Measurements from ENCODE around the gene APOBEC3G.

Gene APOBEC3G

GRCh38 chr22:39097098-39098020 lies 20.3 kb downstream of the APOBEC3G start, which contains the start of gene APOBEC3H:
Gene APOBEC3H, plus strand, starts transcription at chr22:39097244. Its CDS starts 3,035 bp downstream, at chr22:39100279.
- DNase-seq (ENCODE audit: low read depth) = no peak
- TF ChIP-seq, protein P1, sequence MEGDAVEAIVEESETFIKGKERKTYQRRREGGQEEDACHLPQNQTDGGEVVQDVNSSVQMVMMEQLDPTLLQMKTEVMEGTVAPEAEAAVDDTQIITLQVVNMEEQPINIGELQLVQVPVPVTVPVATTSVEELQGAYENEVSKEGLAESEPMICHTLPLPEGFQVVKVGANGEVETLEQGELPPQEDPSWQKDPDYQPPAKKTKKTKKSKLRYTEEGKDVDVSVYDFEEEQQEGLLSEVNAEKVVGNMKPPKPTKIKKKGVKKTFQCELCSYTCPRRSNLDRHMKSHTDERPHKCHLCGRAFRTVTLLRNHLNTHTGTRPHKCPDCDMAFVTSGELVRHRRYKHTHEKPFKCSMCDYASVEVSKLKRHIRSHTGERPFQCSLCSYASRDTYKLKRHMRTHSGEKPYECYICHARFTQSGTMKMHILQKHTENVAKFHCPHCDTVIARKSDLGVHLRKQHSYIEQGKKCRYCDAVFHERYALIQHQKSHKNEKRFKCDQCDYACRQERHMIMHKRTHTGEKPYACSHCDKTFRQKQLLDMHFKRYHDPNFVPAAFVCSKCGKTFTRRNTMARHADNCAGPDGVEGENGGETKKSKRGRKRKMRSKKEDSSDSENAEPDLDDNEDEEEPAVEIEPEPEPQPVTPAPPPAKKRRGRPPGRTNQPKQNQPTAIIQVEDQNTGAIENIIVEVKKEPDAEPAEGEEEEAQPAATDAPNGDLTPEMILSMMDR (IDR thresholded peaks at IDR 0.05; ENCODE audit: control insufficient read depth, extremely low read depth, insufficient read depth) = no peak
- H3K4me3 ChIP-seq (ENCODE audit: low read depth, low read length) = no peak within 1 kb of the TSS

GRCh38 chr22:39098026-39098425 lies 21.0 kb downstream of the APOBEC3G start:
- no peak for DNase-seq (ENCODE audit: low read depth)
- no peak overlapping the region for H3K4me3 ChIP-seq (ENCODE audit: low read depth, low read length)

DNA sequence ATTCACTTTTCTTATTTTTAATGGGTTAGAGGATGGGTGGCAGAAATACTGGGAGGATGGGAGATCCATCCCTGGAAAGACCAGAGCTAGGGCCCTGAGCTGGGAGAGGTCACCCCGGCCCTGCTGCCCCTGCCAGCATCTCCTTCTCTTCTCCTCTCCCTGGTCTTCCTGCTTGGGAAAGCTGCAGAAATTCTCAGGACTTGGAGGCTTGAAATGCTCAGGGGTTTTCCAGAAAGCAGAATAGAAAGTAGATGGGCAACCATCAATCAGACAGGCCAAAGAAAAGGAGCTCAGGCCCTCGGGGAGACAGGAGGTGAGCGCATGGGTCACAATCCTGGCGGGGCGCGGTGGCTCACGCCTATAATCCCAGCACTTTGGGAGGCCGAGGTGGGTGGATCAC lies 21.5 kb downstream of the APOBEC3G start:
- no peak overlapping the region for H3K4me3 ChIP-seq (ENCODE audit: low read depth, low read length)
- TF ChIP-seq, protein P1 (IDR thresholded peaks at IDR 0.05; ENCODE audit: control insufficient read depth, extremely low read depth, insufficient read depth) = no peak
- DNase-seq (ENCODE audit: low read depth) = no peak

More at GRCh38 chr22:39098026-39098425, 21.0 kb downstream of the APOBEC3G start:
- TF ChIP-seq, protein P1 (IDR thresholded peaks at IDR 0.05; ENCODE audit: control insufficient read depth, extremely low read depth, insufficient read depth) = no peak

GRCh38 chr22:39101226-39101625 lies 24.2 kb downstream of the APOBEC3G start:
- H3K4me3 ChIP-seq (ENCODE audit: low read depth, low read length) = no peak overlapping the region
- TF ChIP-seq, protein P1 (IDR thresholded peaks at IDR 0.05; ENCODE audit: control insufficient read depth, extremely low read depth, insufficient read depth) = no peak
- no peak for DNase-seq (ENCODE audit: low read depth)

DNA sequence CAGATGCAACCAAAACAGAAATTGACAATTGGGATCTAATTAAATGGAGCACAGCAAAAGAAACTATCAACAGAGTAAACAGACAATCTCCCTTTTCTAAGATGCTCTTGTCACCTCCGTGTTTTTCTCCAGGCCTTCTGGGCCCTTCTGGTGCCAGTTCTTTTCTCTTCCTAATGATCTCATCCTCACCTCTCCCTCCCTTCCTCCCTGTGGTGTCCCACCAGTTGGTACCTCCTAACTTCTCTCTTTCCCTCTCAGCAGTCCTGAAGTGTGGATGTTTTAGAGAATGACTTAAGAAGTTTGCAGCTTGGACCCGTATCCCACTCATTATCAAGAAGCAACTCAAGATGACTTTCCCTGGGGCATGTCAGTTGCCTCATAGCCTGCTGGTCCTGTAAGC lies 26.4 kb downstream of the APOBEC3G start:
- no peak overlapping the region for H3K4me3 ChIP-seq (ENCODE audit: low read depth, low read length)
- DNase-seq (ENCODE audit: low read depth) = no peak
- TF ChIP-seq, protein P1 (IDR thresholded peaks at IDR 0.05; ENCODE audit: control insufficient read depth, extremely low read depth, insufficient read depth) = no peak

DNA sequence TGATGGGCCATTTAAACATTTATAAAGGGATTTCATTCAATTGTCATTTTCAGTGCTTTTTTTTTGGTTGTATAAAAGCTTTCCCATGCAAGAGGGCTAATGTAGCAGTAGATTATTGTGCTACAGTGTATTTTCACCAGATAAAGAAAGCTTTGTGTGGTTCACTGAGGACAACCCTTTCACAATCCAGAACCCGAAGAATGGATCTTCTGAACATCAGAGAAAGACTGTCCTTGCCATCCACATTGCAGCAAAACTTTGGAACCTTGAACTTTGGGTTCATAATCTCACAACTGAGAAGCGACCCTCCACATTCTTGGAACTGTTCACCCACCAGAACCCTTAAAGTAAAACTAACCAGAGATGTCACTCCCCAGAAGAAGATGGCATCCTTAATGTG lies 29.3 kb downstream of the APOBEC3G start:
- H3K4me3 ChIP-seq (ENCODE audit: low read depth, low read length) = no peak overlapping the region
- no peak for DNase-seq (ENCODE audit: low read depth)
- TF ChIP-seq, protein P1 (IDR thresholded peaks at IDR 0.05; ENCODE audit: control insufficient read depth, extremely low read depth, insufficient read depth) = no peak

Data from LNCaP clone FGC (cell line).